LNCaP clone FGC (cell line): ENCODE results near the gene KRCC1.

Source experiments
- DNase-seq: peaks from one replicate; pipeline ENCODE4 v3.0.0-alpha.2; 2011; ENCODE audit warnings: low read depth
- H3K4me3 ChIP-seq: 2 replicates; pipeline ENCODE4 v1.5.1; 2011; ENCODE audit warnings: mild to moderate bottlenecking, low read depth, low read length, control low read depth
- CTCF ChIP-seq: IDR thresholded peaks from 2 replicates; pipeline ENCODE4 v1.5.1; 2012; ENCODE audit warnings: mild to moderate bottlenecking; ENCODE audit not compliant: control insufficient read depth, insufficient read depth; ENCODE audit errors: extremely low read depth

The KRCC1 gene

GRCh38 chr2:88055371-88056128, at the start of gene KRCC1:
KRCC1 (minus strand) TSS chr2:88055783; CDS start chr2:88028563, 27,220 bp downstream.
- peak within 1 kb of the TSS; percentile 86 for H3K4me3 ChIP-seq
- DNase-seq: peak; percentile 88
- TF ChIP-seq CTCF: no peak

- no peak overlapping the region for H3K4me3 ChIP-seq
- TF ChIP-seq CTCF: no peak
- no peak for DNase-seq
Measured at GRCh38 chr2:88100489-88100858, 44.9 kb upstream of the KRCC1 start.

- DNase-seq: no peak
- TF ChIP-seq CTCF: no peak
- H3K4me3 ChIP-seq: no peak overlapping the region
Measured at GRCh38 chr2:88099798-88100488, 44.4 kb upstream of the KRCC1 start.

GRCh38 chr2:88098558-88098900, 42.9 kb upstream of the KRCC1 start:
- H3K4me3 ChIP-seq: no peak overlapping the region
- no peak for TF ChIP-seq CTCF
- DNase-seq: no peak

DNA sequence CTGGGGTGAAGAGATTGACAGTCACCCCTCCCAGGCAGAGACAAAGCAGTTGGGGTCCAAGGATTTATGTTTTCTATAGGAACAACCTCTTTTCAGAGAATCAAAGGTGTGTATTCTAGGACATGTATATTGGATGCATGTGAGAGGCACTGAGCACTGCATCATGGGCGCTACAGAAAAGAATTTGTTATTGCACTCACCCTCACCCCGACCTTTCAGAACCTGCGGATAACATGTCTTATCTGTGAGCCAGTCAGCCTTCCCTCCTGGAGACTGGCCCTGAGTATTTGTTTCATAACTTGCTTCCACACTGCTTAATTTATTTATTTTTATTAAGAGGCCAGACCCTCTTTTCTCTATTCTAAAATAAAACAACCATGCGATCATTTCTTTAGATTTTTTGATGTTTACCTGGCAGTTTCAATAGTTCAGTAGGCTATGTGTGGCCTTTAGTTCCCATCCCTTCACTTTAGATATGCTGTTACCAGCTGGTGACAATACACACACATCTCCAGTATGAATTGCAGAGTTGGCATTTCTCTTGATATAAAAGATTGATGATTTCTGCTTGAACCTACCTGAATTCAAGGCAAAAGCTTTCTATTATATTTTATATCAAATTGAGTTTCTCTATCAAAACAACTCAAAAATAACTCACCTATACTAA, 42.4 kb upstream of the KRCC1 start:
- TF ChIP-seq CTCF: no peak
- no peak for DNase-seq
- H3K4me3 ChIP-seq: no peak overlapping the region

- DNase-seq: no peak
- TF ChIP-seq CTCF: no peak
- no peak overlapping the region for H3K4me3 ChIP-seq
Measured at GRCh38 chr2:88097192-88097591, 41.6 kb upstream of the KRCC1 start.

DNA sequence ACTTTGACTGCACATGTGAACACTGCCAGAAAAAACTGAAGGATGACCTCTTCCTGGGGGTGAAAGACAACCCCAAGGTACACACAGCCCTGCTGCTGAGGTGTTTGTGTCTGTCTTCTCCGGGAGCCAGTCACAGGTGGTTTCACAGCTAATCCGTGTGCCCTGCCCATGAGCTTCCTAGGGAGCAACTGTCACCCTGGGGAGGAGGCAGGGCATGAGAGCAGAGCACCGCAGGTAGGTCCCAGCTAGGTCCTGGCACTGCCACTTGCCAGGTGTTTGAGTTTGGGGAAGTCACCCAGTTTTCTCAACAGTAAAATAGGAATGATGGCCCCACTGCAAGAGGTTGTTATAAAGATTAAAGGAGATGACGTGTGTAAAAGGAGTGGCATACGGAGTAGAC, 41.1 kb upstream of the KRCC1 start:
- no peak for TF ChIP-seq CTCF
- DNase-seq: no peak
- H3K4me3 ChIP-seq: no peak overlapping the region
